Esophagus muscularis mucosa (tissue), 4 donors: ENCODE measurements around the gene PAXX. TPM values are rescaled to one million over a fixed set of nuclear protein-coding genes. Genes with fewer than 3 reads are reported as not detected.
"Not testable (repeated sequence)": the region's sequence is repeated elsewhere in the genome, so short reads cannot be mapped to it uniquely, and the experiment has no call there.

Source experiments
- DNase-seq: peaks from one replicate; pipeline ENCODE4 v3.0.0-alpha.2; 2017; ENCODE audit errors: extremely low spot score
- H3K27ac ChIP-seq, 4 donors: fragments of 200-600 bp; sonication (generic); replicated peaks in 1 of 4; 1 replicate in 3 of 4; 2 replicates in 1 of 4; pipeline ENCODE4 v1.5.1; 2016 to 2019; ENCODE audit warnings: mild to moderate bottlenecking in 1 of 4
- H3K27me3 ChIP-seq, 4 donors: fragments of 200-600 bp; sonication (generic); one replicate each; pipeline versions ENCODE4 v1.5.1 to v1.6.0; 2016 to 2019
- H3K36me3 ChIP-seq, 4 donors: fragments of 200-600 bp; sonication (generic); one replicate each; pipeline ENCODE4 v1.5.1; 2016 to 2019
- H3K4me1 ChIP-seq, 4 donors: fragments of 200-600 bp; sonication (generic); one replicate each; pipeline ENCODE4 v1.5.1; 2016 to 2019
- H3K4me3 ChIP-seq, 4 donors: fragments of 200-600 bp; sonication (generic); 1 replicate in 2 of 4; 2 replicates in 2 of 4; pipeline ENCODE4 v1.5.1; 2016 to 2019; ENCODE audit warnings: mild to moderate bottlenecking in 4 of 4, moderate library complexity in 1 of 4
- H3K9me3 ChIP-seq, 4 donors: fragments of 200-600 bp; sonication (generic); 1 replicate in 3 of 4; 2 replicates in 1 of 4; pipeline ENCODE4 v1.5.1; 2016 to 2019
- EP300 ChIP-seq: sonication (generic); formaldehyde crosslinking; IDR thresholded peaks from one replicate; pipeline ENCODE4 v1.6.1; 2017; ENCODE audit warnings: antibody characterized with exemption
- POLR2A ChIP-seq: fragments of 450-650 bp; IDR thresholded peaks from one replicate; pipeline ENCODE4 v1.6.1; 2017; ENCODE audit warnings: antibody characterized with exemption, moderate library complexity, mild to moderate bottlenecking, low read depth
- POLR2AphosphoS5 ChIP-seq, 2 donors: sonication (generic); formaldehyde crosslinking; IDR thresholded peaks; one replicate each; pipeline ENCODE4 v1.6.1; 2017; ENCODE audit warnings: antibody characterized with exemption in 2 of 2
- WGBS: methylation state at CpG from one replicate; pipeline ENCODE4 v1.1.5; 2018; 5-methylcytosine and 5-hydroxymethylcytosine counted together
- intact Hi-C: fragments of 100-400 bp; cut with DNase I; formaldehyde crosslinking; loops from one replicate; pipeline ENCODE4 v1.15.1; 2023
- total RNA-seq, 4 donors: library from RNA; depleted of rRNA; stranded (reverse); fragments of >200 nt; gene quantifications; one replicate each; pipeline versions ENCODE4 v1.1.0 to v1.2.1, GENCODE V29; 2016
- TF ChIP-seq, protein P1 (sequence below), 3 experiments: fragments of 200-600 bp in 2 of 3; fragments of 450-650 bp in 1 of 3; sonication (generic) in 2 of 3; IDR thresholded peaks; one replicate each; pipeline ENCODE4 v1.5.1; 2017 to 2019; ENCODE audit warnings: antibody characterized with exemption in 3 of 3, mild to moderate bottlenecking in 2 of 3, moderate library complexity in 1 of 3

The PAXX gene
- total RNA-seq, 4 donors from 2014 or later, result 28.8 to 39.9 (median 37.8) TPM

DNA sequence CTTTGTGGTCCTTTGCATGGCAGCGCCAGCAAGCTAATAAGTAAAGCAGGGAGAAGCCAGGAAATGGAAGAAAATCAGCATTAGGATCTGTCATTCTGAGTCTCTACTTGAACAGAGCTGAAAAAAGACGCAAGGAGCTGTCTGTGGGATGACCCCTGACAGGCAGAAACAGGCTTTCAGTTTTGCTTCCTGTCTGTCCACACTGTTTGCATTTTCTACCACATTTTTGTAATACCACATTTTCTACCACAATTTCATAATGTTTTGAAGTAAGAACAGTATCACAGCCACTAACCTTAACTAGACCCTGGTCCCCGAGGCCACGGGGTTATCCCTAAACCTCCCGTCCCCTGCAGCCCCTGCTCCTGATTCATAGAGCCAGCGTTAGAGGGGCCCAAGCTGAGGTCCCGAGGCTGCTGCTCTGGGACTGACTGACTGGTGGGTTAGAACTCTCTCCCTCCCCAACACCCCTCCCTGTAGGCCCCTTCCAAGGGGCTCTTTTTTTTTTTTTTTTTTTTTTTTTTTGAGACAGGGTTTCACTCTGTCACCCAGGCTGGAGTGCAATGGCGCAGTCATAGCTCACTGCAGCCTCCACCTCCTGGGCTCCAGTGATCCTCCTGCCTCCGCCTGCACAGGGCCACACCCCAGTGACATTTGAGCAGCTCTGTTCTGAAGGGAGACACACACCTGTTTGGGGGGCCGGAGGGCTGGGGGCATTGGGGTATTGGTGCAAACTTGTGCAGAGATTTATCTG is 8.1 kb downstream of the PAXX start:
- Histone ChIP-seq H3K9me3 (peaks cover 0 to 3% (median 0%) of the 10 kb centered on the region in 4 donors), H3K27ac (no peak overlapping the region), H3K36me3 (no peaks in the 10 kb centered on the region), H3K4me1 (peaks cover 14 to 19% (median 17%) of the 10 kb centered on the region in 4 donors), H3K27me3 (peaks cover 0 to 34% (median 8%) of the 10 kb centered on the region in 4 donors), H3K4me3 (no peak overlapping the region)
- 72% methylated on average over 10 of the region's 10 CpGs for WGBS
- no peak for DNase-seq
- TF ChIP-seq POLR2AphosphoS5 (IDR thresholded peaks at IDR 0.05) (no peak), EP300 (no peak), POLR2A (no peak)
- TF ChIP-seq, protein P1, sequence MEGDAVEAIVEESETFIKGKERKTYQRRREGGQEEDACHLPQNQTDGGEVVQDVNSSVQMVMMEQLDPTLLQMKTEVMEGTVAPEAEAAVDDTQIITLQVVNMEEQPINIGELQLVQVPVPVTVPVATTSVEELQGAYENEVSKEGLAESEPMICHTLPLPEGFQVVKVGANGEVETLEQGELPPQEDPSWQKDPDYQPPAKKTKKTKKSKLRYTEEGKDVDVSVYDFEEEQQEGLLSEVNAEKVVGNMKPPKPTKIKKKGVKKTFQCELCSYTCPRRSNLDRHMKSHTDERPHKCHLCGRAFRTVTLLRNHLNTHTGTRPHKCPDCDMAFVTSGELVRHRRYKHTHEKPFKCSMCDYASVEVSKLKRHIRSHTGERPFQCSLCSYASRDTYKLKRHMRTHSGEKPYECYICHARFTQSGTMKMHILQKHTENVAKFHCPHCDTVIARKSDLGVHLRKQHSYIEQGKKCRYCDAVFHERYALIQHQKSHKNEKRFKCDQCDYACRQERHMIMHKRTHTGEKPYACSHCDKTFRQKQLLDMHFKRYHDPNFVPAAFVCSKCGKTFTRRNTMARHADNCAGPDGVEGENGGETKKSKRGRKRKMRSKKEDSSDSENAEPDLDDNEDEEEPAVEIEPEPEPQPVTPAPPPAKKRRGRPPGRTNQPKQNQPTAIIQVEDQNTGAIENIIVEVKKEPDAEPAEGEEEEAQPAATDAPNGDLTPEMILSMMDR (IDR thresholded peaks at IDR 0.05), result no peak
- intact Hi-C loops, result no loop called here

DNA sequence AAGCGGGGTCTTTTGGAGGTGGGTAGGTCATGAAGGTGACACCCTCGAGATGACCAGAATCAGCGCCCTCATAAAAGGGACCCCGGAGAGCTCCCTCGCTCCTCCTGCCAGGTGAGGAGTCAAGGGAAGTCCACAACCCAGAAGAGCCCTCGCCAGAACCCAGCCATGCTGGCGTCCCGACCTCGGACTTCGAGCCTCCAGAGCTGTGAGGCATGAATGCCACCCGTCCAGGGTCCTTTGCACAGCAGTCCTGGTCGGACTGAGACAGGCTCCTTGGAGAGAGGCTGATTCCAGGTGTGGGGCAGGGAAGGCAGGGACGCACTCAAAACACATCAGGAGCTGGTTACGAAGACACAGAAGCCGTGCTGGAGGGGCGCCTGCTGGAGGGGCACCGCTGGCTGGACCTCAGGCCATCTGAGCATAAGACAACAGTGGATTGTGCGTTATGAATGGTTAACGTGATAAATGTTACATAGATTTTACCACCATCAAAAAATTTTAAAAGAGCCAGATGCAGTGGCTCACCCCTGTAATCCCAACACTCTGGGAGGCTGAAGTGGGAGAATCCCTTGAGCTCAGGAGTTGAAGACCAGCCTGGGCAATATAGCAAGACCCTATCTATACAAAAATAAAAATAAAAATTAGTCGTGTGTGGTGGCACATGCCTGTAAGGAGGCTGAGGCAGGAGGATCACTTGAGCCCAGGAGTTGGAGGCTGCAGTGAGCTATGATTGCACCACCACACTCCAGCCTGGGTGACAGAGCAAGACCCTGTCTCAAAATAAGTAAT is 9.8 kb downstream of the PAXX start:
- intact Hi-C loops, result no loop called here
- TF ChIP-seq POLR2AphosphoS5 (IDR thresholded peaks at IDR 0.05), result no peak
- no peak for TF ChIP-seq EP300
- no peak for TF ChIP-seq POLR2A
- TF ChIP-seq, protein P1 (IDR thresholded peaks at IDR 0.05), result no peak
- Histone ChIP-seq H3K36me3 (no peaks in the 10 kb centered on the region), H3K9me3 (peaks cover 0 to 3% (median 0%) of the 10 kb centered on the region in 4 donors), H3K27me3 (peaks cover 0 to 17% (median under 1%) of the 10 kb centered on the region in 4 donors), H3K4me1 (peaks cover 0 to 4% (median 2%) of the 10 kb centered on the region in 4 donors), H3K4me3 (no peak overlapping the region), H3K27ac (no peak overlapping the region)
- DNase-seq, result no peak
- 85% methylated on average over 20 of the region's 20 CpGs for WGBS

GRCh38 chr9:137002646-137003041 is 10.4 kb downstream of the PAXX start:
- no peak for DNase-seq
- 83% methylated on average over 10 of the region's 10 CpGs for WGBS
- peaks cover 0 to 11% (median 0%) of the 10 kb centered on the region in 4 donors for H3K27me3 ChIP-seq
- H3K27ac ChIP-seq, result no peak overlapping the region
- H3K4me1 ChIP-seq, result peaks cover 0 to 8% (median 4%) of the 10 kb centered on the region in 4 donors
- TF ChIP-seq POLR2AphosphoS5 (IDR thresholded peaks at IDR 0.05), result no peak
- peaks cover 0 to 2% (median 0%) of the 10 kb centered on the region in 4 donors for H3K36me3 ChIP-seq
- H3K4me3 ChIP-seq, result no peak overlapping the region
- peaks cover 0 to 3% (median 0%) of the 10 kb centered on the region in 4 donors for H3K9me3 ChIP-seq
- intact Hi-C loops, result no loop called here

GRCh38 chr9:137004285-137004684 is 12.1 kb downstream of the PAXX start:
- H3K27me3 ChIP-seq, DNase-seq, intact Hi-C loops, H3K9me3 ChIP-seq, H3K4me3 ChIP-seq, H3K27ac ChIP-seq: not testable (repeated sequence)
- Histone ChIP-seq H3K36me3 (peaks cover 0 to 18% (median 12%) of the 10 kb centered on the region in 4 donors), H3K4me1 (peaks cover 0 to 12% (median 6%) of the 10 kb centered on the region in 4 donors)
- 42% methylated on average over 16 of the region's 17 CpGs for WGBS
- TF ChIP-seq, protein P1 (IDR thresholded peaks at IDR 0.05), result peak; percentile 17 to 50 (median 39)
